T-helper 1 cell treated with Interleukin-12 subunit alpha and Interleukin-12 subunit beta and Interleukin-4 antibody, amounts not matched to agents 30 μg/mL and 1 μg/mL, for 36 hours (primary cell): ENCODE data around the gene DDX6.
A peak's percentile ranks its signal among the peaks of the same experiment; 100 is the strongest.
"Not testable (repeated sequence)": the region's sequence is repeated elsewhere in the genome, so short reads cannot be mapped to it uniquely, and the experiment has no call there.

Source experiments
- H3K27ac Mint-ChIP-seq: one replicate; pipeline ENCODE4 v1.8.0; 2021; ENCODE audit warnings: mild to moderate bottlenecking, mixed read lengths
- H3K27me3 Mint-ChIP-seq: one replicate; pipeline ENCODE4 v1.8.0; 2021; ENCODE audit warnings: low read depth, mixed read lengths
- H3K36me3 Mint-ChIP-seq: one replicate; pipeline ENCODE4 v1.8.0; 2021; ENCODE audit warnings: low read depth, mixed read lengths
- H3K4me1 Mint-ChIP-seq: one replicate; pipeline ENCODE4 v1.8.0; 2021; ENCODE audit warnings: low read depth, mixed read lengths
- H3K4me3 Mint-ChIP-seq: one replicate; pipeline ENCODE4 v1.8.0; 2021; ENCODE audit warnings: mild to moderate bottlenecking, moderate library complexity, mixed read lengths
- H3K9me3 Mint-ChIP-seq: one replicate; pipeline ENCODE4 v1.8.0; 2021; ENCODE audit warnings: mixed read lengths

Gene DDX6

DNA sequence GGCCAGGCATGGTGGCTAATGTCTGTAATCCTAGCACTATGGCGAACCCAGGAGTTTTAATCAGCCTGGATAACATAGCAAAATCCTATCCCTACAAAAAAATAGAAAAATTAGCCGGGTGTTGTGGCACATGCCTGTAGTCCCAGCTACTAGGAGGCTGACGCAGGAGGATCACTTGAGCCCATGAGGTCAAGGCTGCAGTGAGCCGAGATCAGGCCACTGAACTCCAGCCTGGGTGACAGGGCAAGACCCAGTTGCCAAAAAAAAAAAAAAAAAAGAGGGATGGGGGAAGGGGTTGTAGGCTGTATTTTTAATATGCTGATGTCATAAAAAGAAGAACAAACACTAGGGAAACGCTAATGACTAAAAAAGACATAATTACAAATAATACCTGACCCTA, 12.1 kb downstream of the DDX6 start:
- Mint-ChIP-seq H3K4me3 (no peak overlapping the region), H3K27me3 (no peaks in the 10 kb centered on the region), H3K36me3 (peaks cover 47% of the 10 kb centered on the region), H3K27ac (no peak overlapping the region), H3K4me1 (peaks cover 21% of the 10 kb centered on the region), H3K9me3 (no peaks in the 10 kb centered on the region)

DNA sequence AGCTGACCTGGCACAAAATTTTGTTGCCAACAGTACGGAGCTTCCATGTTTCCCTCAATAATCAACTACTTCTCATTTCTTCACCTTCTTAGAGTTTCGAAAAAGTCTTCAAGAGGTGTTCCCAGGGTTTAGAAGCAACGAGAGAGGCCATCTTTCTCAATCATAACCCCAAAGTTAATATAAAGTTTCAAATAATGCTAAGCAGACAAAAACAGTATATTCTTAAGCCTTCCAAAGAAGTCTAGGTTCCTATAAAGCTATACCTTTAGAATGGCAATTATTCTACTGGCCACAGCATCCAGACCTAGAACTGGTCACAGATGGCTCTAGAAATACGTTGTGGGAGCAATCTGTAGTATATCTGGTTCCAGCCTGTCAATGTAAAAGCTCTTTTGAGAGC, 16.9 kb downstream of the DDX6 start:
- peaks cover 40% of the 10 kb centered on the region for H3K36me3 Mint-ChIP-seq
- no peaks in the 10 kb centered on the region for H3K9me3 Mint-ChIP-seq
- H3K4me3 Mint-ChIP-seq: no peak overlapping the region

DNA sequence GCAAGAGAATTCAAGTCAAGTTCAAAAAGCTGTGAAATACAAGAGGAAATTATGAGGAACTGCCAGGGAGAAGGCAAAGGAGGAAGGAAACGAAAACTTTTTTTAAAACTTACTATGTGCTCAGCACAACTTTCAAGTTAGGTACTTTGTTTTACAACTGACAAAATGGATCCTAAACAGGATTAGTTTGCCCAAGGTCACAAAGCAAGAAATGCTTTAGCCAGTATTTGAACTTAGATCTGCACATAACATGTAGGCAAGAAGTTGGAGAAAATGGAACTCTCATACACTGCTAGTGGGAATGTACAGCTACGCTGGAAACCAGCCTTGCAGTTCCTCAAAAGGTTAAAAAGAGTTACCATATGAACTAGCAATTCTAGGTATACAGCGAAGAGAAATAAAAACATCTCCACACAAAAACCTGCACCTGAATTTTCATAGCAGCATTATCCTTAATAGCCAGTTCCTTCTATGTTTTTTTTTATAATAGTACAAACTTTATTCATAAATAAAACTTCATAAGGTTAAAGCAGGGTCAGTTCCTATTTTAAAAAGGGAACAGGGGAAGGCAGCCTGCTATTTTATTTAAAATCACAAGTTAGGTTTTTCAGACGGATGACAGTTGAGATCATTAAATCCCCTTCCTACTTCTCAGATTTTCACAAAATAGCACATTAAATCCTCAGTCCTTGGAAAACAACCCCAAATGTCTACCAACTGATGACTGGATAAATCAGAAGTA, 19.2 kb downstream of the DDX6 start:
- peak overlapping the region; percentile 27 for H3K27ac Mint-ChIP-seq
- H3K4me1 Mint-ChIP-seq: peaks cover 46% of the 10 kb centered on the region
- peaks cover 31% of the 10 kb centered on the region for H3K36me3 Mint-ChIP-seq
- no peaks in the 10 kb centered on the region for H3K27me3 Mint-ChIP-seq
- no peaks in the 10 kb centered on the region for H3K9me3 Mint-ChIP-seq
- no peak overlapping the region for H3K4me3 Mint-ChIP-seq

More for the DNA sequence above, 16.9 kb downstream of the DDX6 start:
- no peaks in the 10 kb centered on the region for H3K27me3 Mint-ChIP-seq
- H3K4me1 Mint-ChIP-seq: peaks cover 46% of the 10 kb centered on the region
- no peak overlapping the region for H3K27ac Mint-ChIP-seq

DNA sequence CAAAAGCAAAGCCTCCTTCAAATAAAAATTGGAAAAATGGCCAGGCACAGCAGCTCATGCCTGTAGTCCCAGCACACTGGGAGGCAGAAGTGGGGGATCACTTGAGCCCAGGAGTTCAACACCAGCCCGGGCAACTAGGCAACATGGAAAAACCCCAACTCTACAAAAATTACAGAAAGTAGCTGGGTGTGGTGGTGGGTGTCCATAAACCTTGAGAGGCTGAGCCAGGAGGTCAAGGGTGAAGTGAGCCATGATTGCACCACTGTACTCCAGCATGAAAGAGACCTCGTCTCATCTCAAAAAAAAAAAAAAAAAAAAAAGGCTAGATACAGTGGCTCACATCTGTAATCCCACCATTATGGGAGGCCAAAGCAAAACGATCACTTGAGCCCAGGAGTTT, 22.3 kb downstream of the DDX6 start:
- Mint-ChIP-seq H3K4me1 (peaks cover 34% of the 10 kb centered on the region), H3K4me3 (no peak overlapping the region), H3K27me3 (no peaks in the 10 kb centered on the region), H3K27ac (no peak overlapping the region), H3K36me3 (peaks cover 24% of the 10 kb centered on the region), H3K9me3 (no peaks in the 10 kb centered on the region)

DNA sequence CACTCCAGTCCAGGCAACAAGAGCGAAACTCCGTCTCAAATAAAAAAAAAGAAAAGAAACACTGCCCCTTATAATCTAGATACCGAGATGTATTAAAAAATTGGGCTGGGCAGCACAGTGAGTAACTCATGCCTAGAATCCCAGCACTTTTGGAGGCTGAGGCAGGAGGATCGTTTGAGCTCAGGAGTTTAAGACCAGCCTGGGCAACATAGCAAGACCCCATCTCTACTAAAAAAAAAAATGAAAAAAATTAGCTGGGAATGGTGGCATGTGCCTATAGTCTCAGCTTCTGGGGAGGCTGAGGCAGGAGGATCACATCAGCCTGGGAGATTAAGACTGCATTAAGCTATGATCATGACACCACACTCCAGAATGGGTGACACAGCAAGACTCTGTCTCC, 24.9 kb downstream of the DDX6 start:
- peaks cover 19% of the 10 kb centered on the region for H3K4me1 Mint-ChIP-seq

DNA sequence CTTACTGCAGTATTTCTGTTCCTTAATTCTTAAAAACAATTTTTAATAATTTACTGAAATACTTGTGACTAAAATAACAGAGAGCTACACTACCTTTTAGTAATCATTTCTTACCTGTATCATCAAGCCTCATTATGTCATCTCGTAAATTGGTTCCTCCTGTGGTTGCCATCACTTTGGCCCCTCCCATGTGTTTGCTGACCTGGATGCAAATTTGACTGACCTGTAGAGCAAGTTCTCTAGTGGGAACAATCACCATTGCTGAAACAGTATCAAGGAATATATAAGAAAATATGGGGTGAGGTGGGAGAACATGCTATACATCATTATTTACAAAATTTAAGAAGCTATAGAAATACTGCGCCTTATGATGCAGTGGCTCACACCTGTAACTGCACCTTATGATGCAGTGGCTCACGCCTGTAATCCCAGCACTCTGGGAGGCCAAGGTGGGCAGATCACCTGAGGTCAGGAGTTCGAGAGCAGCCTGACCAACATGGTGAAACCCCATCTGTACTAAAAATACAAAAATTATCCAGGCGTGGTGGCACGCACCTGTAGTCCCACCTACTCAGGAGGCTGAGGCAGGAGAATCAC, 25.8 kb downstream of the DDX6 start:
- peaks cover 15% of the 10 kb centered on the region for H3K4me1 Mint-ChIP-seq
- H3K4me3 Mint-ChIP-seq, H3K9me3 Mint-ChIP-seq, H3K27ac Mint-ChIP-seq, H3K27me3 Mint-ChIP-seq: not testable (repeated sequence)
- peaks cover 20% of the 10 kb centered on the region for H3K36me3 Mint-ChIP-seq

More for the DNA sequence above, 24.9 kb downstream of the DDX6 start:
- H3K27ac Mint-ChIP-seq: no peak overlapping the region
- H3K27me3 Mint-ChIP-seq: no peaks in the 10 kb centered on the region
- peaks cover 22% of the 10 kb centered on the region for H3K36me3 Mint-ChIP-seq
- no peak overlapping the region for H3K4me3 Mint-ChIP-seq
- no peaks in the 10 kb centered on the region for H3K9me3 Mint-ChIP-seq

DNA sequence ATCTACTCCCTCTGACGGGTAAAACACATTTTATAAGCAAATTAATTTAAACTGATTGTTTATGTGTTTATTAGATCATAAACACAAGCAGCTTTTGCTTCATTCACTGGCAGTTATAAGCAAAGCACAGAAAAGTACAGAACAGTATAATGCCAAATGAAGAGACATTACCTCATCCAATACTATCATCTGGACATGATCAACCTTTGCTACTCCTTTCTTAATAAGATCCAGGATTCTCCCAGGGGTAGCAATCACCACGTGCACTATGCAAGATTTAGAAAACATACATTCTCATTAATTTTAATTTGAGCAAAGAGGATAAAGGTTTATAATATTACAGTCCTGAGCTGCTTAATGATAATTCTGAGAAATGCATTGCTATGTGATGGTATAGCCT, 27.9 kb downstream of the DDX6 start:
- Mint-ChIP-seq H3K27ac (no peak overlapping the region), H3K4me3 (no peak overlapping the region), H3K27me3 (no peaks in the 10 kb centered on the region), H3K36me3 (peaks cover 28% of the 10 kb centered on the region), H3K9me3 (no peaks in the 10 kb centered on the region), H3K4me1 (peaks cover 3% of the 10 kb centered on the region)

DNA sequence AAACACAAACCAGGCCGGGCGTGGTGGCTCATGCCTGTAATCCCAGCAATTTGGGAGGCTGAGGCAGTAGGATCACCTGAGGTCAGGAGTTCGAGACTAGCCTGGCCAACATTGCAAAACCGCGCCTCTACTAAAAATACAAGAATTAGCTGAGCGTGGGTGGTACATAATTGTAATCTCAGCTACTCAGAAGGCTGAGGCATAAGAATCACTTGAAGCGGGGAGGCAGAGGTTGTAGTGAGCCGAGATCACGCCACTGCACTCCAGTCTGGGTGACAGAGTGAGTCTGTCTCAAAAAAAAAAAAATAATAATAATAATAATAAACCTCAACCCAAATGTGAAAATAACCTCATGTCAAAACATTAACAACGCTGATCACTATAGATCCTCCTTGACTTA, 29.0 kb downstream of the DDX6 start:
- H3K27ac Mint-ChIP-seq: not testable (repeated sequence)

DNA sequence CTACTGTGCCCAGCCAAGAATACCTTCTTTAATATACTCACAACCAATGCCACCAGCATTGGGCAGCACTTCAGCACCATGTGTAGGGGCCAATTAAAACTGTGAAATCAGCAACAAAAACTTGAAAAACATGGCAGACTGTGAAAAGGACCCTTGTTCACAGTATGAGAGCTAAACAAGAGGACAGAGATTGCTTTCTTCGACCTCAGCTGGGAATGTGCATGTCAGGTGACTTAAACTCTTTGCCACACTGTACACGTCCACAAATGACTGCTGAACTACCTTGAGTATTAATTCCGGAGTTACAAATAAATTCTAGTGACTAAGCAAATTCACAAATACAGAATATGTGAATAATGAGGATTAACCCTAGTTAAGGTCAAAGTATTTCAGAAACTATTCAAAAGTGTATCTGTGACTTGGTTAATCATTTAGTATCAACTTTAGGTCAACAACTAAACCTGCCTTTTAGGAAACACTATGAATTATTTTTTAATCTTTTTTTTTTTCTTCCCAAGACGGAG, 33.0 kb downstream of the DDX6 start:
- no peak overlapping the region for H3K27ac Mint-ChIP-seq
- no peak overlapping the region for H3K4me3 Mint-ChIP-seq
- H3K9me3 Mint-ChIP-seq: no peaks in the 10 kb centered on the region

More for the DNA sequence above, 29.0 kb downstream of the DDX6 start:
- H3K4me1 Mint-ChIP-seq, H3K4me3 Mint-ChIP-seq, H3K9me3 Mint-ChIP-seq, H3K27me3 Mint-ChIP-seq: not testable (repeated sequence)
- H3K36me3 Mint-ChIP-seq: peaks cover 30% of the 10 kb centered on the region

DNA sequence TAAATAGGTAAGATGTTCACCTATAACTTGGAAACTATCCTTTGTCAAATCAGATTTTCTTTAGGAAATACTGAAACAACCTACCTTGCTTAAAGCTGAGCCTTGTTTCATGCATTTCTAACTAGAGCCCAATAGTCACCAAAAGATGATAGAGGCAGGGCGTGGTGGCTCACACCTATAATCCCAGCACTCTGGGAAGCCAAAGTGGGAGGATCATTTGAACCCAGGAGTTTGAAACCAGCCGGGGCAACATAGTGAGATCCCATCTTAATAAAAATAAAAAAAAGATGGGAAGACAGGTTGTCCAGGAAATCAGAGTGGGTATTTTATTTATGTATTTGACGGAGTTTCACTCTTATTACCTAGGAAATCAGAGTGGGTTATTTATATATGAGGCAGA, 38.3 kb downstream of the DDX6 start:
- Mint-ChIP-seq H3K4me3 (no peak overlapping the region), H3K4me1 (no peaks in the 10 kb centered on the region), H3K36me3 (peaks cover 38% of the 10 kb centered on the region), H3K27ac (no peak overlapping the region), H3K9me3 (no peaks in the 10 kb centered on the region), H3K27me3 (no peaks in the 10 kb centered on the region)

More for the DNA sequence above, 33.0 kb downstream of the DDX6 start:
- H3K27me3 Mint-ChIP-seq: no peaks in the 10 kb centered on the region
- H3K4me1 Mint-ChIP-seq: peaks cover 4% of the 10 kb centered on the region
- peaks cover 35% of the 10 kb centered on the region for H3K36me3 Mint-ChIP-seq

DNA sequence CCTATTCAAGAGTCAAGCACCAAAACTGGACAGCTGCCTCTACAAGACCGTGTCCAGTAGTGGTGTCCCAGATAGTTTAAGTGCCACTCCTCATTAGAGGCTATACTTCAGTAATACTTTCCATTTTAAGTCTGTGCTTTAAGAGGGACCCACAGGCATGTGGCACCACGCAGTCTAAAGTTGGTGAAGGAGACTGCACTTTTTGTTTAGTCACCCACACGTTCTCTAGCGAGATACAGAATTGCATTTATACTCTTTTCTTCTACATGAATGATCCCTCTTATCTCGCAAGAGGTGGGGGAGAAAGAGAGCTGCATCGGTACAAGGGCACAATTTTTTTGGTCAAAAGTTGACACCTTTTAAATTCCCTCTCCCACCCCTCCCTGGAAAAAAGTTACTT, 41.5 kb downstream of the DDX6 start:
- Mint-ChIP-seq H3K27ac (no peak overlapping the region), H3K36me3 (peaks cover 36% of the 10 kb centered on the region), H3K9me3 (no peaks in the 10 kb centered on the region), H3K4me3 (no peak overlapping the region), H3K27me3 (no peaks in the 10 kb centered on the region), H3K4me1 (no peaks in the 10 kb centered on the region)

DNA sequence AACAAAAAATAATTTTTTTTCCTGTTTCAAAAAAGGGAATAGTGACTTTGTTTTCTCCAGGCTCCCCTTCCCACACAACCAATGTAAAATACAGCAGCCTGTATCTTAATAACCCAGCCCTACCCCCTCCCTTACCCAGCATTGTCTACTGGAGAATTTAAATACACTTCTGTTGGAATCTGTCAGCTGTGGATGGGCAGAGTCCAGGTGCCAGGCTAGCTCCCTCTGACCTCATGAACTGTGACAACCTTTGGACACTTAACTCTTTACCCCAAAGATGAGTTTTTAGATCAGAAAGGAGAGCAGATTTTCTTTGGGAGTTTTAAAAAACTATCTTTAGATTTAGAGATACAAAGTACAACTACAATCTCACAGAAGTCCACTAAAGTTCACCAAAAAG, 42.9 kb downstream of the DDX6 start:
- Mint-ChIP-seq H3K9me3 (no peaks in the 10 kb centered on the region), H3K27me3 (no peaks in the 10 kb centered on the region), H3K4me1 (no peaks in the 10 kb centered on the region), H3K36me3 (peaks cover 31% of the 10 kb centered on the region), H3K27ac (no peak overlapping the region), H3K4me3 (no peak overlapping the region)

DNA sequence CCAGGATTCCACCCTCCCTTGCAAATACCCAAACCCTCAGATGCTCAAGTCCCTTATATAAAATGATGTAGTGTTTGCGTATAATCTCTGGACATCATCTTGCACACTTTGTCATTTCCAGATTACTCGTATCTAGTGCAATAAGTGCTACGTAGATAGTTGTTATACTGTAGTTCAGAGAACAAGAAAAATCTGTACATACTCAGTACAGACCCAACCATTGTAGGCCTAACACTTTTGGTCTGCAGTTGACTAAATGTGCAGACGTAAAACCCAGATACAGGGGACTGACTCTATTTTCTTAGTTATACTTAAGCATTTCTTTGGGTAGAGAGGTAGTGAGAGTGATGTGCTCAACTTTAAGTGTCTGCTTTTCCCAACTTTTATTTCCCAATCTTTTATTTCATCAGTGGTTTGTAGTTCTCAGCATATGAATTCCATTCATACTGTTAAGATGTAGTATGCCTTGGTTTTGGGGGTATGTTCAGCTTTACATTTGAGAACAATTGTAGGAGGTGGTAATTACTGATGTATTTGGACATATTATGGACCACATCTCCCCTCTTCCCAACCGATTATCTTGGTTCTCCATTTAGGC, 43.9 kb downstream of the DDX6 start:
- Mint-ChIP-seq H3K27me3 (no peaks in the 10 kb centered on the region), H3K4me1 (no peaks in the 10 kb centered on the region), H3K4me3 (no peak overlapping the region), H3K27ac (no peak overlapping the region), H3K36me3 (peaks cover 30% of the 10 kb centered on the region), H3K9me3 (no peaks in the 10 kb centered on the region)

DNA sequence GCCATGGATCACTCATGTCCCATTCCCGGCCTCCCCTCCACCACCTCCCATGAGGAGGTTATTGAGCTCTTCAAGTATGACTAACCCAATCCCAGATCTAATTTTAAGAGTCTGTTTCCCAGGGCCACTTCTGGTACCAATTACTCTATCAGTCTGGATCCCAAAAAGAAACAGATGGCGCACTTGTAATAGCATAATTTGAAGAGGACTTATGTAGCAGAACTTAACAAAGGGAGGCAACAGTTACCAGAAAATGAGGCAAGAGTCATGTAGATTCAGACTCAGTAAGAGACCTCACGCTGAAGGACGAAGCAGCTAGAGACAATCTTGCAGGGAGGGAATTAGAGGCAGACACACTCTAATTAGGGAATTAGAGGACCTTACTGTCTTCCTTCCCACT, 46.9 kb downstream of the DDX6 start:
- H3K27me3 Mint-ChIP-seq: peaks cover 5% of the 10 kb centered on the region
- H3K4me1 Mint-ChIP-seq: no peaks in the 10 kb centered on the region
- no peak overlapping the region for H3K4me3 Mint-ChIP-seq
- no peaks in the 10 kb centered on the region for H3K9me3 Mint-ChIP-seq
- H3K36me3 Mint-ChIP-seq: peaks cover 9% of the 10 kb centered on the region
- H3K27ac Mint-ChIP-seq: no peak overlapping the region

DNA sequence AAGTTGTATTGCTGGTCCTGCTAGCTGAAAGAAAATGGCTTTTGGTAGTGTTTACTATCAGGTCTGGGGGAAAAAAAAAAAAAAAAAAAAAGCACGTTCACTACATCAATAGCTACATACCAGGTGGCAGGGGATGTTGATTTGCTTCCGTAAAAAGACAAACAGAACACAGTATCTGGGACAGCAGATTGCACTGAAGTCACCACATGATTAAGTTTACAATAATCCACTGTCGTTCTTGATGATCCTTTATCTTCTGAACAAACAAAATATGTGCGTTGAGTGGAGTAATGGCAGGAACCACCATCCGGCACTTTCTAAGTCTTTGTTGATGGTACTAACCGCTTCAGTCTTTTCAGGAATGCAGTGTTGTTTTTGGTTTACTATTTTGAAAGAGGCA, 48.7 kb downstream of the DDX6 start:
- no peaks in the 10 kb centered on the region for H3K4me1 Mint-ChIP-seq
- H3K36me3 Mint-ChIP-seq: peaks cover 2% of the 10 kb centered on the region
- no peak overlapping the region for H3K27ac Mint-ChIP-seq
- no peak overlapping the region for H3K4me3 Mint-ChIP-seq
- peaks cover 16% of the 10 kb centered on the region for H3K27me3 Mint-ChIP-seq
- H3K9me3 Mint-ChIP-seq: no peaks in the 10 kb centered on the region
